ENCODE measurements around the gene SERPINH1. TPM values are rescaled to one million over a fixed set of nuclear protein-coding genes. Genes with fewer than 3 reads are reported as not detected.
"Not testable (repeated sequence)": the region's sequence is repeated elsewhere in the genome, so short reads cannot be mapped to it uniquely, and the experiment has no call there.

SERPINH1 gene
- total RNA-seq, 1 experiment from 2014 or later = 394 TPM

- DNase-seq (ENCODE audit: low spot score) = no peak
Observed at GRCh38 chr11:75574698-75575602, 12.9 kb downstream of the SERPINH1 start.

GRCh38 chr11:75576017-75576416 lies 14.0 kb downstream of the SERPINH1 start:
- no peak for DNase-seq (ENCODE audit: low spot score)

- DNase-seq (ENCODE audit: low spot score) = peak; percentile 52
Observed at GRCh38 chr11:75576499-75576918, 14.5 kb downstream of the SERPINH1 start.

GRCh38 chr11:75577207-75577606 lies 15.2 kb downstream of the SERPINH1 start:
- peak; percentile 46 for DNase-seq (ENCODE audit: low spot score)

GRCh38 chr11:75578977-75579376 lies 16.9 kb downstream of the SERPINH1 start:
- no peak for DNase-seq (ENCODE audit: low spot score)

GRCh38 chr11:75579841-75580240 lies 17.8 kb downstream of the SERPINH1 start:
- no peak for DNase-seq (ENCODE audit: low spot score)

GRCh38 chr11:75582506-75582894 lies 20.4 kb downstream of the SERPINH1 start:
- no peak for DNase-seq (ENCODE audit: low spot score)

- DNase-seq (ENCODE audit: low spot score) = peak; percentile 57
Observed at GRCh38 chr11:75582895-75583717, 21.1 kb downstream of the SERPINH1 start.

- peak; percentile 82 for DNase-seq (ENCODE audit: low spot score)
Observed at GRCh38 chr11:75583718-75584658, 21.9 kb downstream of the SERPINH1 start.

GRCh38 chr11:75584659-75585292 lies 22.7 kb downstream of the SERPINH1 start:
- not testable (repeated sequence) for DNase-seq (ENCODE audit: low spot score)

- no peak for DNase-seq (ENCODE audit: low spot score)
Observed at GRCh38 chr11:75585293-75585670, 23.2 kb downstream of the SERPINH1 start.

GRCh38 chr11:75586395-75586794 lies 24.3 kb downstream of the SERPINH1 start:
- no peak for DNase-seq (ENCODE audit: low spot score)

GRCh38 chr11:75588051-75588481 lies 26.0 kb downstream of the SERPINH1 start:
- no peak for DNase-seq (ENCODE audit: low spot score)

GRCh38 chr11:75589051-75589450 lies 27.0 kb downstream of the SERPINH1 start:
- DNase-seq (ENCODE audit: low spot score) = no peak

GRCh38 chr11:75589933-75590332 lies 27.9 kb downstream of the SERPINH1 start:
- DNase-seq (ENCODE audit: low spot score) = no peak

GRCh38 chr11:75591371-75591770 lies 29.3 kb downstream of the SERPINH1 start:
- DNase-seq (ENCODE audit: low spot score) = no peak

- no peak for DNase-seq (ENCODE audit: low spot score)
Observed at GRCh38 chr11:75591966-75592365, 29.9 kb downstream of the SERPINH1 start.

- DNase-seq (ENCODE audit: low spot score) = no peak
Observed at GRCh38 chr11:75592715-75593114, 30.7 kb downstream of the SERPINH1 start.

- no peak for DNase-seq (ENCODE audit: low spot score)
Observed at GRCh38 chr11:75593286-75593915, 31.3 kb downstream of the SERPINH1 start.

GRCh38 chr11:75594211-75594610 lies 32.2 kb downstream of the SERPINH1 start:
- DNase-seq (ENCODE audit: low spot score) = no peak

Data from A172 (cell line).